ENCODE results near the gene TEX13D. TPM values are rescaled to one million over a fixed set of nuclear protein-coding genes. Genes with fewer than 3 reads are reported as not detected.
"Not testable (repeated sequence)": the region's sequence is repeated elsewhere in the genome, so short reads cannot be mapped to it uniquely, and the experiment has no call there.

The TEX13D gene
- total RNA-seq (ENCODE audit: unreplicated experiment) = not detected
- long read RNA-seq = 0 reads

DNA sequence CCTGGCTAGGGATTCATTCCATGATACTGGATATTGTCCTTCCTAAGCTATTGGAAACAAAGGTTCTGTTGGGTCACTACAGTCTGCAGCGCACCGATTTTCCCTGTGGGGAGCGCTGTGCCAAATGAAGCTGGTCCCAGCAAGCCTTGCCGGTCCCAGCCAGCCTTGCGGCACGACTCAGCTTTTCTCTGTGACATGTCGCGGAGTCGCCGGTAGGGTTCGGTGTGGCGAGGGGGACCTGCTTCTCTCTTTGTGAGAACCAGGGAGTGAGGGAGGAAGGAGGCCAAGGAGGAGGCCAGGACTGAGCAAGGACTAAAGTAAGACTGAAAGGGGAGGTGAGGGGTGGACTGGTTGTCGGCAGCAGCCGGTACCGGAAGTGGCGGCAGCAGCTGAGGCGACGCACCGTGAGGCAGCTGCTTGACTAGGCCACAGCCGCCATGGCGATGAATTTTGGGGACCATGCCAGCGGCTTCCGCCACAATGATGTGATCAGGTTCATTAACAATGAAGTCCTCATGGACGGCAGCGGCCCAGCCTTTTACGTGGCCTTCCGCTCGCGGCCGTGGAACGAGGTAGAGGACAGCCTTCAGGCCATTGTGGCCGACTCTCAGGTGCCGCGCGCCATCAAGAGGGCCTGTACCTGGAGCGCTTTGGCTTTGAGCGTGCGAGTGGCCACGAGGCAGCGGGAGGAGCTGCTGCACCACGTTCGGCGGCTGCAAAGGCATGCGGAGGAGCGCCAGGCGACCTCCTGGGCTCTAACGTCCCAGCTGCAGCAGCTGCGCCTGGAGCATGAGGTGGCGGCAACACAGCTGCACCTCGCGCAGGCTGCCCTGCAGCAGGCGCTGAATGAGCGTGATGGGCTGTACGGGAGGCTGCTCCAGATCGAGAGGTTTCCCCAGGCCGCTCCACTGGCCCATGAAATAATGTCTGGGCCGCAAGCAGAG is at the start of gene TEX13D:
Gene TEX13D, plus strand, starts transcription at position 180 of the 944 bp plus-strand sequence. Its CDS starts 258 bp downstream, at position 438.
- no peak within 1 kb of the TSS for H3K4me3 Mint-ChIP-seq (ENCODE audit: unreplicated experiment)

DNA sequence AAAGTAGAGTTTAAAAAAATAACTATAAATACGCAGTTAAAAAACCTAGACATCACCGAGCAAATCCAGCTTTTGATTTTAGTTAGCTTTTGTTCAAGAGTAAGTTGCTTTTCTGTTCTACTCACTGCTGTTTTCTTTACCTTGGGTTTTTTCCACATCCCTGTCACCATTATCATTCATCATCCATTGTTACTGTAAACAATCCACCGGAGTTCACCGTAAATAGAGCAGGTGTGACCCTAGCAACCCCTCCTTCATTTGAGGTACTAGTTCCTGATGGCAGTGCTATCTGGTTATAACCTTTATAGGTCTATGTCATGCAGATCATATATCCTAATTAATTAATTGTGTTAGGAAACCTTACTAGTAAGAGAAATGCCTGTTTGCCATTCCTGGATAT is 43.0 kb upstream of the TEX13D start:
- DNase-seq (ENCODE audit: low spot score) = no peak
- Mint-ChIP-seq H3K9me3 (ENCODE audit: unreplicated experiment) (no peaks in the 10 kb centered on the region), H3K27me3 (ENCODE audit: unreplicated experiment) (no peaks in the 10 kb centered on the region), H3K36me3 (ENCODE audit: low read depth, unreplicated experiment) (no peaks in the 10 kb centered on the region), H3K4me3 (ENCODE audit: unreplicated experiment) (no peak overlapping the region), H3K27ac (ENCODE audit: unreplicated experiment) (no peak overlapping the region), H3K4me1 (ENCODE audit: unreplicated experiment) (no peaks in the 10 kb centered on the region)
- TF ChIP-seq, protein P1, sequence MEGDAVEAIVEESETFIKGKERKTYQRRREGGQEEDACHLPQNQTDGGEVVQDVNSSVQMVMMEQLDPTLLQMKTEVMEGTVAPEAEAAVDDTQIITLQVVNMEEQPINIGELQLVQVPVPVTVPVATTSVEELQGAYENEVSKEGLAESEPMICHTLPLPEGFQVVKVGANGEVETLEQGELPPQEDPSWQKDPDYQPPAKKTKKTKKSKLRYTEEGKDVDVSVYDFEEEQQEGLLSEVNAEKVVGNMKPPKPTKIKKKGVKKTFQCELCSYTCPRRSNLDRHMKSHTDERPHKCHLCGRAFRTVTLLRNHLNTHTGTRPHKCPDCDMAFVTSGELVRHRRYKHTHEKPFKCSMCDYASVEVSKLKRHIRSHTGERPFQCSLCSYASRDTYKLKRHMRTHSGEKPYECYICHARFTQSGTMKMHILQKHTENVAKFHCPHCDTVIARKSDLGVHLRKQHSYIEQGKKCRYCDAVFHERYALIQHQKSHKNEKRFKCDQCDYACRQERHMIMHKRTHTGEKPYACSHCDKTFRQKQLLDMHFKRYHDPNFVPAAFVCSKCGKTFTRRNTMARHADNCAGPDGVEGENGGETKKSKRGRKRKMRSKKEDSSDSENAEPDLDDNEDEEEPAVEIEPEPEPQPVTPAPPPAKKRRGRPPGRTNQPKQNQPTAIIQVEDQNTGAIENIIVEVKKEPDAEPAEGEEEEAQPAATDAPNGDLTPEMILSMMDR (IDR thresholded peaks at IDR 0.05; ENCODE audit: unreplicated experiment) = no peak

More for the DNA sequence above, at the start of gene TEX13D:
- H3K27me3 Mint-ChIP-seq (ENCODE audit: unreplicated experiment) = peaks cover 3% of the 10 kb centered on the region
- no peaks in the 10 kb centered on the region for H3K36me3 Mint-ChIP-seq (ENCODE audit: low read depth, unreplicated experiment)
- TF ChIP-seq, protein P1 (IDR thresholded peaks at IDR 0.05; ENCODE audit: unreplicated experiment) = no peak
- H3K27ac Mint-ChIP-seq (ENCODE audit: unreplicated experiment) = no peak within 1 kb of the TSS
- H3K4me1 Mint-ChIP-seq (ENCODE audit: unreplicated experiment) = no peaks in the 10 kb centered on the region
- H3K9me3 Mint-ChIP-seq (ENCODE audit: unreplicated experiment) = no peaks in the 10 kb centered on the region
- DNase-seq (ENCODE audit: low spot score) = no peak

DNA sequence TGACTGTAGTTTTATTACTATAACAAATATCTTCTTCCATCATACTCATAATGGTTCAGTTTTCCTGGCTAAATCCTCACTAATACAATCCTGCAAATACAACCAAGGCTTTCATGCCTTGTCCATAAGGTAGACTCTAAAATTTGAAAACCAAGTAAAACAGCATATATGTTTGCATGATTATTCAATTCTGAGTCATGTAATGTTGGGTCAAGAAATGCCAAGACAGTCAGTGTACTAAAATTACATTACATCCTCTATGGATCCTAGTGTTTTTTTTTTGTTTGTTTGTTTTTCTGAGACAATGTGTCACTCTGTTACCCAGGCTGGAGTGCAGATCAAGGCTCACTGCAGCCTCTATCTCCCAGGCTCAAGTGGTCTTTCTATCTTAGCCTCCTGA is 38.6 kb upstream of the TEX13D start:
- no peak overlapping the region for H3K27ac Mint-ChIP-seq (ENCODE audit: unreplicated experiment)

DNA sequence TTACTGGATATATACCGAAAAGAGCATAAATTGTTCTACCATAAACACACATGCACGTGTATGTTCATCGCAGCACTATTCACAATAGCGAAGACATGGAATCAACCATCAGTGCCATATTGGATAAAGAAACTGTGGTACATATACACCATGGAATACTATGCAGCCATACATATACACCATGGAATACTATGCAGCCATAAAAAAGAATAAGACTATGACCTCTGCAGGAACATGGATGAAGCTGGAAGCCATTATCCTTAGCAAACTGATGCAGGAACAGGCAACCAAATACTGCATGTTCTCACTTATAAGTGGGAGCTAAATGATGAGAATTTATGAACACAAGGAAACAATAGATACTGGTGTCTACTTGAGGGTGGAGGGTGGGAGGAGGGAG is 33.1 kb upstream of the TEX13D start:
- not testable (repeated sequence) for H3K27me3 Mint-ChIP-seq (ENCODE audit: unreplicated experiment); DNase-seq (ENCODE audit: low spot score); H3K36me3 Mint-ChIP-seq (ENCODE audit: low read depth, unreplicated experiment); H3K4me1 Mint-ChIP-seq (ENCODE audit: unreplicated experiment); H3K27ac Mint-ChIP-seq (ENCODE audit: unreplicated experiment); H3K9me3 Mint-ChIP-seq (ENCODE audit: unreplicated experiment); H3K4me3 Mint-ChIP-seq (ENCODE audit: unreplicated experiment)

More for the DNA sequence above, 38.6 kb upstream of the TEX13D start:
- no peaks in the 10 kb centered on the region for H3K9me3 Mint-ChIP-seq (ENCODE audit: unreplicated experiment)
- H3K27me3 Mint-ChIP-seq (ENCODE audit: unreplicated experiment) = no peaks in the 10 kb centered on the region
- no peak overlapping the region for H3K4me3 Mint-ChIP-seq (ENCODE audit: unreplicated experiment)
- TF ChIP-seq, protein P1 (IDR thresholded peaks at IDR 0.05; ENCODE audit: unreplicated experiment) = no peak
- H3K4me1 Mint-ChIP-seq (ENCODE audit: unreplicated experiment) = no peaks in the 10 kb centered on the region
- DNase-seq (ENCODE audit: low spot score) = no peak
- H3K36me3 Mint-ChIP-seq (ENCODE audit: low read depth, unreplicated experiment) = no peaks in the 10 kb centered on the region

DNA sequence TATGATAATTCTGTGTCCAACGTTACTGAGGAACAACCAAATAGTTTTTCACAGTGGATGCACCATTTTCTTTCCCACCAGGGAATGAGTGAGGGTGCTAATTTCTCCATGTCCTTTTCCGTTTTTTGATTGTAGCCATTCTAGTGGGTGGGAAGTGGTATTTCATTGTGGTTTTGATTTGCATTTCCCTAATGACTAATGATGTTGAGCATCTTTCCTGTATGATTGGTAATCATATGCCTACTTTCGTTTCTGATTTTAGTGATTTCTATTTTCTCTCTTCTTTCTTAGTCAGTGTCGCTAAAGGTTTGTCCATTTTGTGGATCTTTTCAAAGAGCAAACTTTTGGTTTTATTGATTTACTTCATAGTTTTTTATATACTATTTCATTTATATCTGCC is 32.1 kb upstream of the TEX13D start:
- Mint-ChIP-seq H3K27ac (ENCODE audit: unreplicated experiment) (no peak overlapping the region), H3K27me3 (ENCODE audit: unreplicated experiment) (no peaks in the 10 kb centered on the region), H3K4me1 (ENCODE audit: unreplicated experiment) (no peaks in the 10 kb centered on the region), H3K9me3 (ENCODE audit: unreplicated experiment) (no peaks in the 10 kb centered on the region), H3K4me3 (ENCODE audit: unreplicated experiment) (no peak overlapping the region), H3K36me3 (ENCODE audit: low read depth, unreplicated experiment) (no peaks in the 10 kb centered on the region)
- no peak for DNase-seq (ENCODE audit: low spot score)
- TF ChIP-seq, protein P1 (IDR thresholded peaks at IDR 0.05; ENCODE audit: unreplicated experiment) = no peak

Measured in endothelial cell (in vitro differentiated cells).